HepG2 (cell line): ENCODE data around the gene NAA15. TPM values are rescaled to one million over a fixed set of nuclear protein-coding genes. Genes with fewer than 3 reads are reported as not detected.

ENCODE experiments used
- ATAC-seq: fragments of 200-7000 bp; cut with Tn5 transposase; 3 replicates; pipeline ENCODE4 v1.9.1; 2020; ENCODE audit warnings: mild to moderate bottlenecking, moderate library complexity
- BruUV-seq: library from RNA; stranded (reverse); fragments of 400-500 nt; replicated peaks from 2 replicates; lab custom pipeline; 2021; lab: Mats Ljungman, UMichigan
- CTCF ChIA-PET: fragments of 300-600 bp; formaldehyde crosslinking; extraction: SDS; loops from one replicate; lab custom pipeline; 2021; ENCODE audit warnings: low total read pairs, inconsistent platforms, low intra/inter-chr PET ratio; lab: Yijun Ruan, JAX
- POLR2A ChIA-PET: fragments of 350-600 bp; sonication (Branson Sonifier 250); formaldehyde crosslinking; loops from one replicate; lab custom pipeline; 2020; ENCODE audit warnings: antibody characterized with exemption, inconsistent platforms; lab: Yijun Ruan, JAX
- DNase-seq: peaks from one replicate; pipeline ENCODE4 v3.0.0-alpha.2; 2015; ENCODE audit warnings: low spot score
- FAIRE-seq: peaks from 3 replicates; lab custom pipeline; 2011; peaks lifted over from hg19 to GRCh38; lab: Jason Lieb, UNC
- H2AFZ ChIP-seq: one replicate; pipeline ENCODE4 v1.6.1; 2011; ENCODE audit warnings: low read length, inconsistent platforms
- H3K27ac ChIP-seq: fragments of 300-600 bp; 3 replicates; pipeline ENCODE4 v1.8.0; 2011; ENCODE audit warnings: mixed run types, mild to moderate bottlenecking, mixed read lengths, low read length, inconsistent platforms; ENCODE audit not compliant: insufficient read depth; ENCODE audit errors: extremely low read length
- H3K27me3 ChIP-seq, 2 experiments: fragments of 200-600 bp in 1 of 2; 2 replicates in 1 of 2; 3 replicates in 1 of 2; pipeline versions ENCODE4 v1.6.0 to v1.8.0; 2011; ENCODE audit warnings: low read length in 2 of 2, mild to moderate bottlenecking in 2 of 2, moderate library complexity in 2 of 2, inconsistent platforms in 1 of 2; ENCODE audit not compliant: insufficient read depth in 2 of 2, control insufficient read depth in 1 of 2
- H3K36me3 ChIP-seq, 2 experiments: fragments of 200-600 bp in 1 of 2; replicated peaks in 1 of 2; 2 replicates in 1 of 2; 3 replicates in 1 of 2; pipeline versions ENCODE4 v1.5.1 to v1.8.0; 2011; ENCODE audit warnings: low read length in 2 of 2, inconsistent platforms in 1 of 2; ENCODE audit not compliant: insufficient read depth in 2 of 2, control insufficient read depth in 1 of 2
- H3K4me1 ChIP-seq: 2 replicates; pipeline ENCODE4 v1.5.1; 2012; ENCODE audit warnings: low read length, inconsistent platforms; ENCODE audit not compliant: insufficient read depth
- H3K4me2 ChIP-seq: 2 replicates; pipeline ENCODE4 v1.6.0; 2011; ENCODE audit warnings: low read depth, low read length, inconsistent platforms
- H3K4me3 ChIP-seq, 3 experiments: fragments of 200-600 bp in 1 of 3; sonication (generic), shearing (Covaris generic) in 1 of 3; replicated peaks in 1 of 3; 2 replicates each; pipeline ENCODE4 v1.5.1; 2011 to 2016; ENCODE audit warnings: low read length in 3 of 3, inconsistent platforms in 2 of 3, low read depth in 2 of 3, mild to moderate bottlenecking in 2 of 3, control low read depth in 1 of 3, mixed read lengths in 1 of 3; ENCODE audit not compliant: insufficient read depth in 1 of 3
- H3K79me2 ChIP-seq: one replicate; pipeline ENCODE4 v1.6.1; 2011; ENCODE audit warnings: low read length, inconsistent platforms; ENCODE audit not compliant: insufficient read depth
- H3K9ac ChIP-seq: 2 replicates; pipeline ENCODE4 v1.6.0; 2011; ENCODE audit warnings: mild to moderate bottlenecking, low read depth, low read length, inconsistent platforms; ENCODE audit not compliant: insufficient read depth
- H3K9me3 ChIP-seq: 2 replicates; pipeline ENCODE4 v1.5.1; 2012; ENCODE audit warnings: mild to moderate bottlenecking, low read length
- H4K20me1 ChIP-seq: 2 replicates; pipeline ENCODE4 v1.6.0; 2011; ENCODE audit warnings: inconsistent platforms, mild to moderate bottlenecking, low read length, moderate library complexity; ENCODE audit not compliant: insufficient read depth
- MED1 ChIP-seq: sonication (generic); formaldehyde crosslinking; IDR thresholded peaks from 2 replicates; pipeline ENCODE4 v1.4.0; 2020; ENCODE audit warnings: missing genetic modification reagents
- NR3C1 ChIP-seq: sonication (generic); formaldehyde crosslinking; IDR thresholded peaks from 2 replicates; pipeline ENCODE4 v1.4.0; 2020; ENCODE audit warnings: missing genetic modification reagents
- RAD21 ChIP-seq: fragments of 450-650 bp; formaldehyde crosslinking; IDR thresholded peaks from 2 replicates; pipeline ENCODE4 v1.5.0; 2020; ENCODE audit warnings: mild to moderate bottlenecking
- SNAPC4 ChIP-seq: sonication (generic); formaldehyde crosslinking; IDR thresholded peaks from 2 replicates; pipeline ENCODE4 v1.4.0; 2020; ENCODE audit warnings: mild to moderate bottlenecking, missing genetic modification reagents
- SYNCRIP ChIP-seq: fragments of 200-400 bp; formaldehyde crosslinking; IDR thresholded peaks from 2 replicates; pipeline ENCODE4 v1.6.1; 2018; ENCODE audit warnings: mild to moderate bottlenecking, low read depth, low read length; ENCODE audit not compliant: insufficient read depth
- USF2 ChIP-seq, 2 experiments: sonication (generic) in 1 of 2; formaldehyde crosslinking in 1 of 2; IDR thresholded peaks; 2 replicates each; pipeline versions ENCODE4 v1.5.1 to v1.6.1; 2011 to 2020; ENCODE audit warnings: borderline replicate concordance in 1 of 2, low read depth in 1 of 2, low read length in 1 of 2, mild to moderate bottlenecking in 1 of 2, missing genetic modification reagents in 1 of 2, moderate library complexity in 1 of 2
- ZNF563 ChIP-seq: sonication (generic); formaldehyde crosslinking; IDR thresholded peaks from 2 replicates; pipeline ENCODE4 v1.8.0; 2022; ENCODE audit warnings: mild to moderate bottlenecking, moderate library complexity, missing genetic modification reagents
- in situ Hi-C: cut with HindIII; loops from 2 replicates; pipeline ENCODE4 v1.10.0; 2017; ENCODE audit warnings: low pct_unique_long_range_greater_than_20kb; ENCODE audit not compliant: extremely low pct_ligation_motif_present
- intact Hi-C: fragments of 100-400 bp; cut with micrococcal nuclease; formaldehyde crosslinking; loops from one replicate; pipeline ENCODE4 v1.10.0; 2022; ENCODE audit not compliant: unreplicated experiment
- polyA plus RNA-seq, 8 experiments: library from polyadenylated mRNA; depleted of rRNA in 3 of 8; stranded (reverse) in 7 of 8; unstranded in 1 of 8; fragments of >200 nt; fragmentation: Illumina TruSeq in 4 of 8; extraction: Trizol in 4 of 8; gene quantifications; 2 replicates each; pipeline versions ENCODE4 v1.2.1 to v1.2.3, GENCODE V29; 2011 to 2016; ENCODE audit warnings: low read depth in 4 of 8, missing spikeins in 1 of 8, mixed read lengths in 1 of 8; ENCODE audit not compliant: insufficient read depth in 1 of 8
- total RNA-seq, 5 experiments: library from RNA; depleted of rRNA; stranded (reverse); fragments of >200 nt; fragmentation: Illumina TruSeq; extraction: Trizol; gene quantifications; 2 replicates each; pipeline ENCODE4 v1.2.3, GENCODE V29; 2016; ENCODE audit warnings: low read depth in 1 of 5

NAA15 gene
- total and polyA plus RNA-seq, 2 of the 13 experiments (the other 11 are each of a cell fraction or from before 2014, with no cell fraction given), result 6.2 to 50.2 TPM

DNA sequence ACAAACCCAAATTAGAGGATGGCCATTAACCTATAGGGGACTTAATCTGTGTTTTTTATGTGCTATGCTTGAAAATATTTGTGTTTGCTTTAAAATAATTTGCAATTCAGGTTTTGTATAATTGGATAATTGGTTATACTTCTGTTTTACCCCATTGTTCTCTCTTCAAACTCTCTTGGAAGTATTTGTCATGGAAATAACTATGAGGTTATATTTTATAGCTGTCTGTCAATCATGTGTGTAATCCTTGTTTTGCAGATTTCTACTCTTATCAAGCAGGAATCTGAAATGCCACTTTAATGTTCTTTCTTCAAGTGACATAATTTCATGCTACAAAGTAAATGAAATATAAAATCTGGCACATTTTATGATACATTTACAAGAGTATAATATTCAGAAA, 16.3 kb downstream of the NAA15 start:
- H3K27ac ChIP-seq, result no peak overlapping the region
- POLR2A ChIA-PET, result no interaction called here

More for the DNA sequence above, 16.3 kb downstream of the NAA15 start:
- H2AFZ ChIP-seq, result no peak overlapping the region
- H3K9ac ChIP-seq, result no peak overlapping the region
- H3K4me1 ChIP-seq, result peaks cover 16% of the 10 kb centered on the region; the same call in 1 of the 2 replicates
- H3K9me3 ChIP-seq, result no peaks in the 10 kb centered on the region
- CTCF ChIA-PET, result no interaction called here
- no peak for DNase-seq
- H3K4me3 ChIP-seq, result no peak overlapping the region
- no peaks in the 10 kb centered on the region for H3K27me3 ChIP-seq
- in situ Hi-C loops (no loop called here), intact Hi-C loops (no loop called here)
- H4K20me1 ChIP-seq, result peaks cover 31% of the 10 kb centered on the region
- H3K4me2 ChIP-seq, result no peak overlapping the region
- BruUV-seq, result no TSS peak
- TF ChIP-seq RAD21 (CRISPR knock-in tag) (no peak), SYNCRIP (no peak), SNAPC4 (CRISPR knock-in tag) (no peak), ZNF563 (CRISPR knock-in tag) (no peak), USF2 (IDR thresholded peaks at IDR 0.05; ENCODE audit: low read depth, low read length) (no peak), USF2 (CRISPR knock-in tag; IDR thresholded peaks at IDR 0.05; ENCODE audit: borderline replicate concordance) (no peak), NR3C1 (CRISPR knock-in tag) (no peak), MED1 (no peak)
- ATAC-seq, result no peak
- H3K79me2 ChIP-seq, result peaks cover 99% of the 10 kb centered on the region
- no peak for FAIRE-seq
- 0 out of 5 replicates have a peak, but pooled peaks cover 1 to 3% of the 10 kb centered on the region in 2 experiments for H3K36me3 ChIP-seq
